Measurements from ENCODE around the gene FAIM2. TPM values are rescaled to one million over a fixed set of nuclear protein-coding genes. Genes with fewer than 3 reads are reported as not detected.

FAIM2 gene
- total and polyA plus RNA-seq, 2 experiments from 2014 or later: 0.61 to 2.0 TPM

- H3K4me3 Mint-ChIP-seq: no peak overlapping the region
- no peak for DNase-seq (ENCODE audit: low spot score)
- no peaks in the 10 kb centered on the region; the same call in 2 of the 3 replicates for H3K9me3 Mint-ChIP-seq
- no peaks in the 10 kb centered on the region for H3K36me3 Mint-ChIP-seq (ENCODE audit: low read depth)
- H3K27me3 Mint-ChIP-seq (ENCODE audit: insufficient read depth, low read depth, poor library complexity): peaks cover 17% of the 10 kb centered on the region
- Histone ChIP-seq H3K4me2 (no peak overlapping the region), H3K27me3 (ENCODE audit: insufficient read depth) (no peaks in the 10 kb centered on the region), H3F3A (replicated peaks; ENCODE audit: low read depth) (no peaks in the 10 kb centered on the region), H3K27ac (ENCODE audit: low read depth) (no peak overlapping the region), H2AFZ (no peak overlapping the region), H4K20me1 (replicated peaks; ENCODE audit: insufficient read depth) (no peaks in the 10 kb centered on the region), H3K4me1 (ENCODE audit: insufficient read depth) (no peaks in the 10 kb centered on the region; the same call in 1 of the 2 replicates), H3K79me2 (replicated peaks; ENCODE audit: insufficient read depth) (no peaks in the 10 kb centered on the region), H3K4me3 (no peak overlapping the region), H3K9me2 (ENCODE audit: insufficient read depth) (no peaks in the 10 kb centered on the region), H3K36me3 (ENCODE audit: insufficient read depth) (no peaks in the 10 kb centered on the region)
- TF ChIP-seq NANOG (IDR thresholded peaks at IDR 0.05; ENCODE audit: borderline replicate concordance): no peak
- TF ChIP-seq ETS1 (IDR thresholded peaks at IDR 0.05): no peak
- no peak for TF ChIP-seq EZH2phosphoT487 (IDR thresholded peaks at IDR 0.05; ENCODE audit: unreplicated experiment)
- TF ChIP-seq JUNB (IDR thresholded peaks at IDR 0.05; ENCODE audit: unreplicated experiment): no peak
- TF ChIP-seq ZNF331 (CRISPR knock-in tag; IDR thresholded peaks at IDR 0.05; ENCODE audit: low read depth): no peak
- TF ChIP-seq EZH2 (IDR thresholded peaks at IDR 0.05; ENCODE audit: low read depth, unreplicated experiment): no peak
- H3K4me1 Mint-ChIP-seq: peaks cover 7% of the 10 kb centered on the region
- ATAC-seq: no peak
- H3K27ac Mint-ChIP-seq: no peak overlapping the region
Observed at GRCh38 chr12:49871263-49871561, 32.5 kb downstream of the FAIM2 start.

- H3K4me1 Mint-ChIP-seq: peaks cover 7% of the 10 kb centered on the region
- H3K27ac ChIP-seq (ENCODE audit: low read depth): no peak overlapping the region
- peaks cover 17% of the 10 kb centered on the region for H3K27me3 Mint-ChIP-seq (ENCODE audit: insufficient read depth, low read depth, poor library complexity)
- H3F3A ChIP-seq (replicated peaks; ENCODE audit: low read depth): no peaks in the 10 kb centered on the region
- H3K27me3 ChIP-seq (ENCODE audit: insufficient read depth): no peaks in the 10 kb centered on the region
- no peaks in the 10 kb centered on the region; the same call in 2 of the 3 replicates for H3K9me3 Mint-ChIP-seq
- H3K4me3 ChIP-seq: no peak overlapping the region
- no peak for ATAC-seq
- TF ChIP-seq EZH2phosphoT487 (IDR thresholded peaks at IDR 0.05; ENCODE audit: unreplicated experiment) (no peak), JUNB (IDR thresholded peaks at IDR 0.05; ENCODE audit: unreplicated experiment) (no peak), ZNF114 (CRISPR knock-in tag; IDR thresholded peaks at IDR 0.05) (no peak), POLR2AphosphoS5 (IDR thresholded peaks at IDR 0.05; ENCODE audit: low read depth) (no peak), CTCF (conservative IDR thresholded peaks at IDR 0.05; ENCODE audit: low read depth in 2 of 2) (no peak), NANOG (IDR thresholded peaks at IDR 0.05; ENCODE audit: borderline replicate concordance) (no peak)
- no peak for DNase-seq (ENCODE audit: low spot score)
- H3K27ac Mint-ChIP-seq: no peak overlapping the region
- no peak overlapping the region for H3K4me2 ChIP-seq
- H3K4me3 Mint-ChIP-seq: no peak overlapping the region
- H3K79me2 ChIP-seq (replicated peaks; ENCODE audit: insufficient read depth): no peaks in the 10 kb centered on the region
- no peaks in the 10 kb centered on the region for H4K20me1 ChIP-seq (replicated peaks; ENCODE audit: insufficient read depth)
- H3K4me1 ChIP-seq (ENCODE audit: insufficient read depth): no peaks in the 10 kb centered on the region; the same call in 1 of the 2 replicates
- H3K36me3 Mint-ChIP-seq (ENCODE audit: low read depth): no peaks in the 10 kb centered on the region
- H3K9me2 ChIP-seq (ENCODE audit: insufficient read depth): no peaks in the 10 kb centered on the region
- H2AFZ ChIP-seq: no peak overlapping the region
- no peaks in the 10 kb centered on the region for H3K36me3 ChIP-seq (ENCODE audit: insufficient read depth)
Observed at GRCh38 chr12:49870501-49871262, 33.0 kb downstream of the FAIM2 start.

Measured in GM23338 (cell line).